GM23338 (cell line): ENCODE results near the gene MYO5B. TPM values are rescaled to one million over a fixed set of nuclear protein-coding genes. Genes with fewer than 3 reads are reported as not detected.

Experiments used
- ATAC-seq: fragments of 200-7000 bp; cut with Tn5 transposase; 3 replicates; pipeline ENCODE4 v1.9.1; 2020
- DNase-seq: peaks from one replicate; pipeline ENCODE4 v3.0.0-alpha.2; 2015; ENCODE audit warnings: low spot score
- H2AFZ ChIP-seq: fragments of 200-600 bp; sonication (generic); 2 replicates; pipeline ENCODE4 v1.8.0; 2016; ENCODE audit warnings: antibody characterized with exemption, mild to moderate bottlenecking, moderate library complexity
- H3F3A ChIP-seq: fragments of 200-600 bp; sonication (generic); replicated peaks from 2 replicates; pipeline ENCODE4 v1.8.0; 2017; ENCODE audit warnings: antibody characterized with exemption, mixed run types, low read depth
- H3K27ac ChIP-seq: fragments of 200-600 bp; sonication (generic); 2 replicates; pipeline ENCODE4 v1.6.1; 2016; ENCODE audit warnings: low read depth
- H3K27me3 ChIP-seq: fragments of 200-600 bp; sonication (generic); 2 replicates; pipeline ENCODE4 v1.8.0; 2016; ENCODE audit warnings: mild to moderate bottlenecking, mixed run types, moderate library complexity; ENCODE audit not compliant: insufficient read depth
- H3K36me3 ChIP-seq: fragments of 200-600 bp; sonication (generic); 2 replicates; pipeline ENCODE4 v1.8.0; 2016; ENCODE audit warnings: mild to moderate bottlenecking; ENCODE audit not compliant: insufficient read depth
- H3K4me1 ChIP-seq: fragments of 200-600 bp; sonication (generic); 2 replicates; pipeline ENCODE4 v1.8.0; 2016; ENCODE audit warnings: mild to moderate bottlenecking, moderate library complexity; ENCODE audit not compliant: insufficient read depth
- H3K4me2 ChIP-seq: fragments of 200-600 bp; sonication (generic); 2 replicates; pipeline ENCODE4 v1.7.1; 2017; ENCODE audit warnings: mixed run types
- H3K4me3 ChIP-seq: fragments of 200-600 bp; sonication (generic); 2 replicates; pipeline ENCODE4 v1.6.1; 2016; ENCODE audit warnings: mixed run types
- H3K79me2 ChIP-seq: fragments of 200-600 bp; sonication (generic); replicated peaks from 2 replicates; pipeline ENCODE4 v1.8.0; 2017; ENCODE audit warnings: mild to moderate bottlenecking; ENCODE audit not compliant: insufficient read depth
- H3K9me2 ChIP-seq: fragments of 200-600 bp; sonication (generic); 2 replicates; pipeline ENCODE4 v1.8.0; 2017; ENCODE audit not compliant: insufficient read depth
- H4K20me1 ChIP-seq: fragments of 200-600 bp; sonication (generic); replicated peaks from 2 replicates; pipeline ENCODE4 v1.8.0; 2017; ENCODE audit warnings: mild to moderate bottlenecking; ENCODE audit not compliant: insufficient read depth
- H3K27ac Mint-ChIP-seq: 2 replicates; pipeline ENCODE4 v1.8.0; 2020; ENCODE audit warnings: inconsistent platforms, mild to moderate bottlenecking, moderate library complexity, mixed read lengths
- H3K27me3 Mint-ChIP-seq: 3 replicates; pipeline ENCODE4 v1.8.0; 2022; ENCODE audit warnings: low read depth, mild to moderate bottlenecking, moderate library complexity, mixed read lengths, inconsistent platforms; ENCODE audit not compliant: insufficient read depth, poor library complexity
- H3K36me3 Mint-ChIP-seq: 3 replicates; pipeline ENCODE4 v1.8.0; 2021; ENCODE audit warnings: low read depth, mild to moderate bottlenecking, inconsistent platforms, moderate library complexity, mixed read lengths
- H3K4me1 Mint-ChIP-seq: 3 replicates; pipeline ENCODE4 v1.8.0; 2020; ENCODE audit warnings: mild to moderate bottlenecking, inconsistent platforms, mixed read lengths
- H3K4me3 Mint-ChIP-seq: 3 replicates; pipeline ENCODE4 v1.8.0; 2021; ENCODE audit warnings: moderate library complexity, mild to moderate bottlenecking, inconsistent platforms, mixed read lengths
- H3K9me3 Mint-ChIP-seq: 3 replicates; pipeline ENCODE4 v1.8.0; 2020; ENCODE audit warnings: moderate library complexity, mild to moderate bottlenecking, inconsistent platforms, mixed read lengths
- CTCF ChIP-seq, 2 experiments: fragments of 200-600 bp in 1 of 2; sonication (generic) in 1 of 2; conservative IDR thresholded peaks; 2 replicates each; pipeline versions ENCODE4 v1.5.1 to v1.6.1; 2016 to 2017; ENCODE audit warnings: antibody characterized with exemption in 2 of 2, low read depth in 2 of 2, mild to moderate bottlenecking in 2 of 2, moderate library complexity in 1 of 2
- JUNB ChIP-seq: IDR thresholded peaks from one replicate; pipeline ENCODE4 v1.6.1; 2016; ENCODE audit warnings: antibody characterized with exemption; ENCODE audit not compliant: unreplicated experiment
- REST ChIP-seq: IDR thresholded peaks from one replicate; pipeline ENCODE4 v1.6.1; 2018; ENCODE audit warnings: antibody characterized with exemption; ENCODE audit not compliant: unreplicated experiment
- STAT1 ChIP-seq: IDR thresholded peaks from one replicate; pipeline ENCODE4 v1.6.1; 2016; ENCODE audit warnings: antibody characterized with exemption; ENCODE audit not compliant: unreplicated experiment
- ZNF114 ChIP-seq: fragments of 250-450 bp; sonication (Bioruptor Pico); IDR thresholded peaks from 2 replicates; pipeline ENCODE4 v1.5.0; 2020; ENCODE audit warnings: mild to moderate bottlenecking, moderate library complexity
- ZNF462 ChIP-seq: fragments of 250-450 bp; sonication (Bioruptor Pico); IDR thresholded peaks from 2 replicates; pipeline ENCODE4 v1.5.0; 2020; ENCODE audit warnings: mild to moderate bottlenecking, moderate library complexity
- polyA plus RNA-seq: library from polyadenylated mRNA; unstranded; fragments of >200 nt; fragmentation: Nextera tagmentation; extraction: Ambion mirVana; gene quantifications from 2 replicates; pipeline ENCODE4 v1.2.1, GENCODE V29; 2016
- total RNA-seq: library from RNA; depleted of rRNA; stranded (reverse); fragments of >200 nt; shearing (Covaris generic); gene quantifications from 2 replicates; pipeline ENCODE4 v1.2.3, GENCODE V29; 2014

MYO5B gene
- total and polyA plus RNA-seq, 2 experiments from 2014 or later: 3.2 to 19.1 TPM

GRCh38 chr18:50002781-50003180 lies 192.2 kb downstream of the MYO5B start:
- no peak for TF ChIP-seq REST
- TF ChIP-seq CTCF (conservative IDR thresholded peaks at IDR 0.05; ENCODE audit: low read depth in 2 of 2): no peak
- H2AFZ ChIP-seq: no peak overlapping the region
- no peaks in the 10 kb centered on the region for H4K20me1 ChIP-seq
- Mint-ChIP-seq H3K9me3 (no peaks in the 10 kb centered on the region), H3K4me1 (peaks cover 19% of the 10 kb centered on the region), H3K4me3 (no peak overlapping the region), H3K36me3 (no peaks in the 10 kb centered on the region), H3K27me3 (peaks cover 9% of the 10 kb centered on the region), H3K27ac (no peak overlapping the region)
- H3K4me1 ChIP-seq: peaks cover 5% of the 10 kb centered on the region; the same call in 1 of the 2 replicates
- no peaks in the 10 kb centered on the region for H3F3A ChIP-seq
- no peak overlapping the region for H3K27ac ChIP-seq
- DNase-seq (no peak), ATAC-seq (no peak)
- no peak overlapping the region for H3K4me3 ChIP-seq
- H3K27me3 ChIP-seq: no peaks in the 10 kb centered on the region
- no peaks in the 10 kb centered on the region for H3K36me3 ChIP-seq
- H3K4me2 ChIP-seq: no peak overlapping the region
- H3K79me2 ChIP-seq: no peaks in the 10 kb centered on the region
- no peaks in the 10 kb centered on the region for H3K9me2 ChIP-seq

- Histone ChIP-seq H3K79me2 (no peaks in the 10 kb centered on the region), H3K27ac (no peak overlapping the region), H2AFZ (no peak overlapping the region), H4K20me1 (no peaks in the 10 kb centered on the region), H3F3A (no peaks in the 10 kb centered on the region), H3K4me1 (no peaks in the 10 kb centered on the region), H3K4me3 (no peak overlapping the region), H3K36me3 (no peaks in the 10 kb centered on the region), H3K9me2 (no peaks in the 10 kb centered on the region), H3K4me2 (no peak overlapping the region), H3K27me3 (no peaks in the 10 kb centered on the region)
- Mint-ChIP-seq H3K27ac (no peak overlapping the region), H3K4me3 (no peak overlapping the region), H3K36me3 (no peaks in the 10 kb centered on the region), H3K4me1 (peaks cover 8% of the 10 kb centered on the region; the same call in 2 of the 3 replicates), H3K27me3 (peaks cover 4% of the 10 kb centered on the region), H3K9me3 (no peaks in the 10 kb centered on the region)
- DNase-seq (no peak), ATAC-seq (no peak)
- TF ChIP-seq STAT1 (no peak), REST (no peak), JUNB (no peak), ZNF462 (CRISPR knock-in tag) (no peak), ZNF114 (no peak)
Observed at GRCh38 chr18:50000227-50000626, 194.7 kb downstream of the MYO5B start.
